ENCODE data around the gene MXD1.

The MXD1 gene

DNA sequence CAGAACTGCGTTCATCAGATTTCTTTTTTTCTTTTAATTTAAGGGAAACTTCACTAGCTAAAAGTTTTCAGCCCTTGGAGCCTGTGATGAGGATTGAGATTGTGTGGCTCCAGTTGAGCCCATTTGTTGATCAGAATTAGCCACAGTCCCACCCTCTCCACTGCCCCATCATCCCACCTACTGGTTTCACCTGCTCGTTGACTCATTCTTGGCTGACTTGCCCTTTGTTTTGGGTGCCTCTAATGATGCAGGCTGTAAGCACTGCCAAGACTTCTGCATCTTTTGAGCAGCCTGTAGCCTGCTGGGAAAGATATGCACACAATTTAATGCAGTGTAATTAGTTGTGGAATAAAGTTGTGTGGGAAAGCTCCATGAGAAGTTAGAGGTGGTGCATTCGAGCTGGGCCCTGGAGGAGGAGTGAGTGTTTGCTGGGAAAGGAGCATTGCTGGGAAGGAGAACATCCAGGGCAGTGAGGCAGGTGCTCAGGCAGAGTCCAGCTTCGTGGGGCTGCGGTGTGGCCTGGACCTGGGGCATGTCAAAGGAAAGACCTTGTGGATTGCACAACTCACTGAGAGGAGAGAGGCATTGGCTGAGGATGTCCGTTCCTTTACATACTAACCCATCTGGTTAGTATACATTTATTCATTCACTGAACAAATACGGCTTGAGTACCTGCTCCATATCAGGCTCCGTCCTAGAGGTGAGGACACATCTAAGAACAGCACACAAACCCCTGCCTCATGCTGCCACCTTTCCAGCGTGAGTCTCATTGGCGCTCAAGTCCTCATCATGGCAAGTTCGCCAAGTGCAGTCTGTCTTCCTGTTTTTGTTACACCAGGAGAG is 28.3 kb downstream of the MXD1 start:
- in situ Hi-C loops (cut with HindIII; ENCODE audit: low pct_ligation_motif_present, low sequenced_read_pairs) = loop anchor here (25.0 kb wide), 1 partner anchor 144 kb away; the partner anchor contains the start of gene PCBP1
- TF ChIP-seq, protein P1, sequence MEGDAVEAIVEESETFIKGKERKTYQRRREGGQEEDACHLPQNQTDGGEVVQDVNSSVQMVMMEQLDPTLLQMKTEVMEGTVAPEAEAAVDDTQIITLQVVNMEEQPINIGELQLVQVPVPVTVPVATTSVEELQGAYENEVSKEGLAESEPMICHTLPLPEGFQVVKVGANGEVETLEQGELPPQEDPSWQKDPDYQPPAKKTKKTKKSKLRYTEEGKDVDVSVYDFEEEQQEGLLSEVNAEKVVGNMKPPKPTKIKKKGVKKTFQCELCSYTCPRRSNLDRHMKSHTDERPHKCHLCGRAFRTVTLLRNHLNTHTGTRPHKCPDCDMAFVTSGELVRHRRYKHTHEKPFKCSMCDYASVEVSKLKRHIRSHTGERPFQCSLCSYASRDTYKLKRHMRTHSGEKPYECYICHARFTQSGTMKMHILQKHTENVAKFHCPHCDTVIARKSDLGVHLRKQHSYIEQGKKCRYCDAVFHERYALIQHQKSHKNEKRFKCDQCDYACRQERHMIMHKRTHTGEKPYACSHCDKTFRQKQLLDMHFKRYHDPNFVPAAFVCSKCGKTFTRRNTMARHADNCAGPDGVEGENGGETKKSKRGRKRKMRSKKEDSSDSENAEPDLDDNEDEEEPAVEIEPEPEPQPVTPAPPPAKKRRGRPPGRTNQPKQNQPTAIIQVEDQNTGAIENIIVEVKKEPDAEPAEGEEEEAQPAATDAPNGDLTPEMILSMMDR (IDR thresholded peaks at IDR 0.05; ENCODE audit: low read depth, low read length, missing control alignments) = no peak
- H3K27me3 ChIP-seq (replicated peaks) = no peaks in the 10 kb centered on the region
- no peak overlapping the region for H3K4me3 ChIP-seq (ENCODE audit: low read depth, low read length)
- H3K27ac ChIP-seq = no peak overlapping the region
- peaks cover 25% of the 10 kb centered on the region for H3K36me3 ChIP-seq (replicated peaks)
- DNase-seq = no peak

DNA sequence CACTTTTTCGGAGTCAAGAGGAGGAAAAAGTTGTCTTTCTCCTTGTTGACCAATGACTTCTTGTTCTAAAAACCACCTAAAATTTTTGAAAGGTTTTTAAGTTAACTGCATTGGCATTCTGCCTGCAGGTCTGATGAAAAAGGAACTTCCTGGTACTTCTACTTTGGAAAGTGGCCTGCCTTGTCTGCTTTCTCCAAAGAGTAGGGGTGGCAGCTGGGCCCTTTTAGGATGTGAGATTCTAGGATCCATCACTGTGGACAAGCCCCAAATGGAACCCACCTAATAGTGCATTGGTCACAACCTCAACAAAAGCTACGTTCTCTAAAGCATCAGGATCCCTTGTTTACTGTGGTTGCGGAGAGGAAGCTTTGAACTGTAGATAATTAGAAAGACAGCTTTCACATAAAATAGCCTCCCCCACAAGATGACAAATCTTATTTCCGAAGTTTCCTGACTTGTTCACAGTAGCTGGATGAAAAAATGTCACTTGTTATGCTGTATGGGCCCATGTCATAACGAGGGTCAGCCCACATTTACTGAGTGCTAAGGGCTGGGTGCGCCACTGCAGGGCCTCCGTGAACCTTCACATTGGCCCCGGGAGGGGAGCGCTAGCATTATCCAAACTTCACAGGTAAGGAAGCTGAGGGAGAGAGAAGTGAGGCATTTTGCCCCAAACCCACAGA is 29.1 kb downstream of the MXD1 start:
- no peak overlapping the region for H3K27ac ChIP-seq
- TF ChIP-seq, protein P1 (IDR thresholded peaks at IDR 0.05; ENCODE audit: low read depth, low read length, missing control alignments) = no peak
- no peak for DNase-seq
- H3K27me3 ChIP-seq (replicated peaks) = no peaks in the 10 kb centered on the region
- peaks cover 18% of the 10 kb centered on the region for H3K36me3 ChIP-seq (replicated peaks)
- in situ Hi-C loops (cut with HindIII; ENCODE audit: low pct_ligation_motif_present, low sequenced_read_pairs) = loop anchor here (25.0 kb wide), 1 partner anchor 143 kb away; the partner anchor contains the start of gene PCBP1
- H3K4me3 ChIP-seq (ENCODE audit: low read depth, low read length) = no peak overlapping the region

DNA sequence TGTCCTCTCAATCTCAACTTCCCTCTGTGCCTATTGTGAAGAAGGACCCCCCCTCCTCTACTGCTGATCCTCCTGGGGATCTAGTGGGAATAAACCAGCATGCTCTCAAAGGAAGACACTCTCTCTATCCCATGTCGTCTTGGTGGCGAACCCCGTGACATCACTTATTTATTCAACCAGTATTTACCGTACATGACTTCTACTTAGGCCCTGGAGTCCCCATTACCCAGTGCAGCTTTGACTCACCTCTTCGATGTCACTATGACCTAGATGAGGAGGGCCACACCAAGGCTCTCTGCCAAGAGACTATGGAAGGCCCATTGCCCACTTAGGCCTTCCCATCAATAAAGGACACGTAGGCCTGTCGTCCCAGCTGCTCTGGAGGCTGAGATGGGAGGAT is 29.8 kb downstream of the MXD1 start:
- Histone ChIP-seq H3K27ac (no peak overlapping the region), H3K4me3 (ENCODE audit: low read depth, low read length) (no peak overlapping the region), H3K27me3 (replicated peaks) (no peaks in the 10 kb centered on the region), H3K36me3 (replicated peaks) (peaks cover 12% of the 10 kb centered on the region)
- no peak for DNase-seq
- TF ChIP-seq, protein P1 (IDR thresholded peaks at IDR 0.05; ENCODE audit: low read depth, low read length, missing control alignments) = no peak
- in situ Hi-C loops (cut with HindIII; ENCODE audit: low pct_ligation_motif_present, low sequenced_read_pairs) = loop anchor here (25.0 kb wide), 1 partner anchor 143 kb away; the partner anchor contains the start of gene PCBP1

DNA sequence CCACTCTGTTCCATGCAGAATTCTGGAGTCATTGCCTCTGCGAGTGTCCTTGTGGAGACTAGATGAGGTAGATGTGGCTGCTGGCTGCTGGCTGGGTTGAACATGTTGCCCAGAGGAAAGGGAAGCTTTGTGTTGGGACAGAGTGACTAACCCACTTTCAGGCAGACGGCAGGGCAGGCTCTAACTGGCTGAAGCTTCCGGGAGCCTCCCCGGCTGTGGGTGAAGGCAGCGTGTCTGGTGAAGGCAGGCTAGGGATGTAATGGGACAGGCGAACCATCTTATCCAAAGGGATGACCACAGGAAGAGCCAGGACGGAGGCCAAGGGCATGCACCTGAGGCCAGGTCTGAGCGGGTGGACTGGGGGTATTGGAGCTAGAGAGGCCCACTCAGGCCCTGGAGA is 30.5 kb downstream of the MXD1 start:
- no peaks in the 10 kb centered on the region for H3K27me3 ChIP-seq (replicated peaks)

DNA sequence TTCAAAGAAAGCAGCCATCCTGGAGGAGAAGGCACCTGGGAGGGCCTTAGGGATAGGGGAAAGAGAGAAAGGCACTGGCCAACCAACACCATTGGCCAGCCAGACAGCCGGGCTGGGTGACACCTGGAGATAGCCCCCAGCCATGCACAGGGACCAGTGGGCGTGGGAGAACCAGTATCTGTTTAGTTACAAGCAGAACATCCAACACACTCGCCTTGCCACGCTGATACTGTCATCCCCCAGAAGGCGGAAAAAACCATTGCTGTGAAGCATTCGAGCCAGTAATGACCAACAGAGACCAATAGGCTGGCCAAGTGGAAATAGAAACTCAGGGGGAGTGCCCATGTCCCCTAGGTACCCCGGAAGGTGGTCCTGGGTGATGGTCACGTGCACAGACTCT is 31.0 kb downstream of the MXD1 start:
- in situ Hi-C loops (cut with HindIII; ENCODE audit: low pct_ligation_motif_present, low sequenced_read_pairs) = loop anchor here (25.0 kb wide), 1 partner anchor 141 kb away; the partner anchor contains the start of gene PCBP1
- Histone ChIP-seq H3K27me3 (replicated peaks) (no peaks in the 10 kb centered on the region), H3K27ac (peak overlapping the region; percentile 27), H3K4me3 (ENCODE audit: low read depth, low read length) (no peak overlapping the region), H3K36me3 (replicated peaks) (peaks cover 7% of the 10 kb centered on the region)
- no peak for DNase-seq
- TF ChIP-seq, protein P1 (IDR thresholded peaks at IDR 0.05; ENCODE audit: low read depth, low read length, missing control alignments) = no peak

More for the DNA sequence above, 30.5 kb downstream of the MXD1 start:
- TF ChIP-seq, protein P1 (IDR thresholded peaks at IDR 0.05; ENCODE audit: low read depth, low read length, missing control alignments) = no peak
- H3K27ac ChIP-seq = no peak overlapping the region
- in situ Hi-C loops (cut with HindIII; ENCODE audit: low pct_ligation_motif_present, low sequenced_read_pairs) = loop anchor here (25.0 kb wide), 1 partner anchor 142 kb away; the partner anchor contains the start of gene PCBP1
- peaks cover 9% of the 10 kb centered on the region for H3K36me3 ChIP-seq (replicated peaks)
- H3K4me3 ChIP-seq (ENCODE audit: low read depth, low read length) = no peak overlapping the region
- peak; percentile 12 for DNase-seq

Data from brain microvascular endothelial cell (primary cell).